ENCODE data around the gene ADIPOR1.

Gene ADIPOR1

GRCh38 chr1:202892501-202892900 is 65.6 kb downstream of the ADIPOR1 start:
- no peak for TF ChIP-seq CTCF (IDR thresholded peaks at IDR 0.05; ENCODE audit: insufficient read depth, low read depth, low read length, missing control alignments)
- H3K4me3 ChIP-seq (ENCODE audit: low read length): no peak overlapping the region
- peak; percentile 70 for DNase-seq (ENCODE audit: low read depth)

All from epithelial cell of esophagus (primary cell).